PC-9 (cell line): Measurements from ENCODE around the gene NDUFS2.
"Not testable (repeated sequence)": the region's sequence is repeated elsewhere in the genome, so short reads cannot be mapped to it uniquely, and the experiment has no call there.

Experiments used
- EZH2 ChIP-seq: fragments of 200-600 bp; sonication (generic); IDR thresholded peaks from 2 replicates; pipeline ENCODE4 v1.8.0; 2017; ENCODE audit warnings: antibody characterized with exemption, low read depth
- TF ChIP-seq, protein P1 (sequence below): fragments of 200-600 bp; sonication (generic); conservative IDR thresholded peaks from 2 replicates; pipeline ENCODE4 v1.6.1; 2017; ENCODE audit warnings: mixed run types, antibody characterized with exemption, mild to moderate bottlenecking, moderate library complexity

DNA sequence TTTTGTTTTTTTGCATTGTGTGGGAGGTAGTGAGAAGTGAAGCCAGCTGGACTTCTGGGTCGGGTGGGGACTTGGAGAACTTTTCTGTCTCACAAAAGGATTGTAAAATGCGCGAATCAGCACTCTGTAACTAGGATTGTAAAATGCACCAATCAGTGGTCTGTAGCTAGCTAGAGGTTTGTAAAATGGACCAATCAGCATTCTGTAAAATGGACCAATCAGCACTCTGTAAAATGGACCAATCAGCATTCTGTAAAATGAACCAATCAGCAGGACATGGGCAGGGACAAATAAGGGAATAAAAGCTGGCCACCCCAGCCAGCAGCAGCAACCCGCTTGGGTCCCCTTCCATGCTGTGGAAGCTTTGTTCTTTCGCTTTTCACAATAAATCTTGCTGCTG, 47.9 kb downstream of the NDUFS2 start:
- TF ChIP-seq, protein P1, sequence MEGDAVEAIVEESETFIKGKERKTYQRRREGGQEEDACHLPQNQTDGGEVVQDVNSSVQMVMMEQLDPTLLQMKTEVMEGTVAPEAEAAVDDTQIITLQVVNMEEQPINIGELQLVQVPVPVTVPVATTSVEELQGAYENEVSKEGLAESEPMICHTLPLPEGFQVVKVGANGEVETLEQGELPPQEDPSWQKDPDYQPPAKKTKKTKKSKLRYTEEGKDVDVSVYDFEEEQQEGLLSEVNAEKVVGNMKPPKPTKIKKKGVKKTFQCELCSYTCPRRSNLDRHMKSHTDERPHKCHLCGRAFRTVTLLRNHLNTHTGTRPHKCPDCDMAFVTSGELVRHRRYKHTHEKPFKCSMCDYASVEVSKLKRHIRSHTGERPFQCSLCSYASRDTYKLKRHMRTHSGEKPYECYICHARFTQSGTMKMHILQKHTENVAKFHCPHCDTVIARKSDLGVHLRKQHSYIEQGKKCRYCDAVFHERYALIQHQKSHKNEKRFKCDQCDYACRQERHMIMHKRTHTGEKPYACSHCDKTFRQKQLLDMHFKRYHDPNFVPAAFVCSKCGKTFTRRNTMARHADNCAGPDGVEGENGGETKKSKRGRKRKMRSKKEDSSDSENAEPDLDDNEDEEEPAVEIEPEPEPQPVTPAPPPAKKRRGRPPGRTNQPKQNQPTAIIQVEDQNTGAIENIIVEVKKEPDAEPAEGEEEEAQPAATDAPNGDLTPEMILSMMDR: not testable (repeated sequence)
- not testable (repeated sequence) for TF ChIP-seq EZH2
